CD4-positive, alpha-beta T cell treated with Interleukin-2 at 100 ng/mL for 4 hours (primary cell): Measurements from ENCODE around the gene CDR2L.
"Not testable (repeated sequence)": the region's sequence is repeated elsewhere in the genome, so short reads cannot be mapped to it uniquely, and the experiment has no call there.

Experiments used
- DNase-seq: peaks from one replicate; pipeline ENCODE4 v3.0.0-alpha.2; 2020; ENCODE audit warnings: low spot score

CDR2L gene

GRCh38 chr17:74981979-74982662, 5.3 kb upstream of the CDR2L start:
- DNase-seq: peak; percentile 73

GRCh38 chr17:74982663-74983313, 4.6 kb upstream of the CDR2L start:
- not testable (repeated sequence) for DNase-seq

- no peak for DNase-seq
Measured at GRCh38 chr17:74986206-74986576, 1.2 kb upstream of the CDR2L start.

GRCh38 chr17:74987909-74988711, 678 bp downstream of the CDR2L start:
- no peak for DNase-seq

GRCh38 chr17:74990581-74991105, 3.2 kb downstream of the CDR2L start:
- no peak for DNase-seq

- no peak for DNase-seq
Measured at GRCh38 chr17:74992223-74992622, 4.8 kb downstream of the CDR2L start.

GRCh38 chr17:74994440-74994839, 7.0 kb downstream of the CDR2L start:
- DNase-seq: no peak

- no peak for DNase-seq
Measured at GRCh38 chr17:74995847-74996246, 8.4 kb downstream of the CDR2L start.

GRCh38 chr17:74998783-74999182, 11.4 kb downstream of the CDR2L start:
- DNase-seq: no peak

GRCh38 chr17:74999523-74999922, 12.1 kb downstream of the CDR2L start:
- DNase-seq: no peak

- DNase-seq: no peak
Measured at GRCh38 chr17:75001915-75002843, 14.7 kb downstream of the CDR2L start.

GRCh38 chr17:75003070-75003956, 15.9 kb downstream of the CDR2L start:
- DNase-seq: no peak

- DNase-seq: no peak
Measured at GRCh38 chr17:75003957-75004355, 16.5 kb downstream of the CDR2L start.

- no peak for DNase-seq
Measured at GRCh38 chr17:75004371-75004770, 16.9 kb downstream of the CDR2L start.

GRCh38 chr17:75005291-75005690, 17.9 kb downstream of the CDR2L start:
- no peak for DNase-seq

GRCh38 chr17:75006084-75006483, 18.7 kb downstream of the CDR2L start:
- not testable (repeated sequence) for DNase-seq

- no peak for DNase-seq
Measured at GRCh38 chr17:75006653-75007052, 19.2 kb downstream of the CDR2L start.

- DNase-seq: no peak
Measured at GRCh38 chr17:75008373-75008772, 20.9 kb downstream of the CDR2L start.

- DNase-seq: no peak
Measured at GRCh38 chr17:75009139-75009724, 21.8 kb downstream of the CDR2L start.

- DNase-seq: no peak
Measured at GRCh38 chr17:75010683-75011400, 23.4 kb downstream of the CDR2L start.
